Activated CD4-positive, alpha-beta memory T cell treated with anti-CD3 and anti-CD28 coated beads for 36 hours (primary cell): Measurements from ENCODE around the gene POLN. TPM values are rescaled to one million over a fixed set of nuclear protein-coding genes. Genes with fewer than 3 reads are reported as not detected.

Source experiments
- CTCF ChIA-PET: fragments of 350-600 bp; sonication (Branson Sonifier 250); formaldehyde crosslinking; loops from one replicate; lab custom pipeline; 2021; ENCODE audit warnings: antibody characterized with exemption, inconsistent platforms; lab: Charles Lee
- POLR2A ChIA-PET: fragments of 350-600 bp; sonication (Branson Sonifier 250); formaldehyde crosslinking; loops from one replicate; lab custom pipeline; 2021; ENCODE audit warnings: antibody characterized with exemption; lab: Charles Lee
- DNase-seq: peaks from one replicate; pipeline ENCODE4 v3.0.0-alpha.2; 2020
- H3K27ac Mint-ChIP-seq: one replicate; pipeline ENCODE4 v1.8.0; 2021; ENCODE audit warnings: mixed read lengths
- H3K27me3 Mint-ChIP-seq: one replicate; pipeline ENCODE4 v1.8.0; 2021; ENCODE audit warnings: mixed read lengths
- H3K36me3 Mint-ChIP-seq: one replicate; pipeline ENCODE4 v1.8.0; 2021; ENCODE audit warnings: mixed read lengths
- H3K4me1 Mint-ChIP-seq: one replicate; pipeline ENCODE4 v1.8.0; 2021; ENCODE audit warnings: low read depth, mixed read lengths
- H3K4me3 Mint-ChIP-seq: one replicate; pipeline ENCODE4 v1.8.0; 2021; ENCODE audit warnings: mild to moderate bottlenecking, mixed read lengths
- H3K9me3 Mint-ChIP-seq: one replicate; pipeline ENCODE4 v1.8.0; 2021; ENCODE audit warnings: mixed read lengths
- intact Hi-C: fragments of 100-400 bp; cut with micrococcal nuclease; formaldehyde crosslinking; loops from one replicate; pipeline ENCODE4 v1.15.1; 2023
- total RNA-seq, 2 experiments: library from RNA; stranded (reverse); gene quantifications; one replicate each; pipeline ENCODE4 v1.2.3, GENCODE V29; 2021

POLN gene
- total RNA-seq, 2 experiments from 2014 or later = 2.7 to 4.0 TPM

GRCh38 chr4:2049381-2049780 is 192.5 kb downstream of the POLN start:
- intact Hi-C loops = no loop called here
- CTCF ChIA-PET = no interaction called here
- POLR2A ChIA-PET = no interaction called here
- peaks cover 21% of the 10 kb centered on the region for H3K27me3 Mint-ChIP-seq
- no peaks in the 10 kb centered on the region for H3K9me3 Mint-ChIP-seq
- H3K4me3 Mint-ChIP-seq = no peak overlapping the region
- no peaks in the 10 kb centered on the region for H3K4me1 Mint-ChIP-seq
- no peaks in the 10 kb centered on the region for H3K36me3 Mint-ChIP-seq
- no peak for DNase-seq
- no peak overlapping the region for H3K27ac Mint-ChIP-seq

GRCh38 chr4:2048831-2049230 is 193.1 kb downstream of the POLN start:
- intact Hi-C loops = no loop called here
- Mint-ChIP-seq H3K36me3 (no peaks in the 10 kb centered on the region), H3K4me1 (no peaks in the 10 kb centered on the region), H3K27ac (no peak overlapping the region), H3K4me3 (no peak overlapping the region), H3K27me3 (peaks cover 18% of the 10 kb centered on the region), H3K9me3 (no peaks in the 10 kb centered on the region)
- ChIA-PET POLR2A (no interaction called here), CTCF (no interaction called here)
- no peak for DNase-seq

- Mint-ChIP-seq H3K27ac (no peak overlapping the region), H3K4me3 (no peak overlapping the region), H3K36me3 (no peaks in the 10 kb centered on the region), H3K9me3 (no peaks in the 10 kb centered on the region), H3K27me3 (peaks cover 18% of the 10 kb centered on the region), H3K4me1 (peaks cover 1% of the 10 kb centered on the region)
- no peak for DNase-seq
- ChIA-PET POLR2A (no interaction called here), CTCF (no interaction called here)
- intact Hi-C loops = no loop called here
These were observed 193.9 kb downstream of the POLN start for GRCh38 chr4:2047781-2048581.

GRCh38 chr4:2047031-2047660 is 194.8 kb downstream of the POLN start:
- ChIA-PET CTCF (no interaction called here), POLR2A (no interaction called here)
- Mint-ChIP-seq H3K4me1 (peaks cover 4% of the 10 kb centered on the region), H3K27me3 (peaks cover 14% of the 10 kb centered on the region), H3K27ac (no peak overlapping the region), H3K4me3 (no peak overlapping the region), H3K36me3 (no peaks in the 10 kb centered on the region), H3K9me3 (no peaks in the 10 kb centered on the region)
- DNase-seq = no peak
- intact Hi-C loops = no loop called here

- H3K27ac Mint-ChIP-seq = no peak overlapping the region
- H3K4me3 Mint-ChIP-seq = no peak overlapping the region
- no peaks in the 10 kb centered on the region for H3K36me3 Mint-ChIP-seq
- intact Hi-C loops = no loop called here
- no peak for DNase-seq
- H3K27me3 Mint-ChIP-seq = peaks cover 13% of the 10 kb centered on the region
- POLR2A ChIA-PET = no interaction called here
- H3K9me3 Mint-ChIP-seq = no peaks in the 10 kb centered on the region
- peaks cover 4% of the 10 kb centered on the region for H3K4me1 Mint-ChIP-seq
- CTCF ChIA-PET = no interaction called here
These were observed 195.6 kb downstream of the POLN start for GRCh38 chr4:2046031-2046961.

- intact Hi-C loops = no loop called here
- peaks cover 13% of the 10 kb centered on the region for H3K27me3 Mint-ChIP-seq
- H3K27ac Mint-ChIP-seq = no peak overlapping the region
- peaks cover 4% of the 10 kb centered on the region for H3K4me1 Mint-ChIP-seq
- H3K36me3 Mint-ChIP-seq = no peaks in the 10 kb centered on the region
- no peak overlapping the region for H3K4me3 Mint-ChIP-seq
- CTCF ChIA-PET = no interaction called here
- no peaks in the 10 kb centered on the region for H3K9me3 Mint-ChIP-seq
- POLR2A ChIA-PET = no interaction called here
- no peak for DNase-seq
These were observed 196.4 kb downstream of the POLN start for GRCh38 chr4:2045518-2045951.

GRCh38 chr4:2044542-2045517 is 197.1 kb downstream of the POLN start:
- H3K4me1 Mint-ChIP-seq = peaks cover 4% of the 10 kb centered on the region
- intact Hi-C loops = no loop called here
- H3K9me3 Mint-ChIP-seq = no peaks in the 10 kb centered on the region
- DNase-seq = no peak
- H3K27ac Mint-ChIP-seq = no peak overlapping the region
- CTCF ChIA-PET = no interaction called here
- no peaks in the 10 kb centered on the region for H3K36me3 Mint-ChIP-seq
- POLR2A ChIA-PET = no interaction called here
- no peak overlapping the region for H3K4me3 Mint-ChIP-seq
- H3K27me3 Mint-ChIP-seq = peaks cover 17% of the 10 kb centered on the region

- no peak for DNase-seq
- Mint-ChIP-seq H3K27ac (no peak overlapping the region), H3K9me3 (no peaks in the 10 kb centered on the region), H3K27me3 (peaks cover 15% of the 10 kb centered on the region), H3K36me3 (no peaks in the 10 kb centered on the region), H3K4me3 (no peak overlapping the region), H3K4me1 (peaks cover 4% of the 10 kb centered on the region)
- POLR2A ChIA-PET = no interaction called here
- CTCF ChIA-PET = no interaction called here
- intact Hi-C loops = no loop called here
These were observed 197.8 kb downstream of the POLN start for GRCh38 chr4:2044119-2044485.

GRCh38 chr4:2043396-2044118 is 198.4 kb downstream of the POLN start:
- Mint-ChIP-seq H3K4me3 (no peak overlapping the region), H3K27ac (no peak overlapping the region), H3K27me3 (peaks cover 20% of the 10 kb centered on the region), H3K36me3 (no peaks in the 10 kb centered on the region), H3K9me3 (no peaks in the 10 kb centered on the region), H3K4me1 (peaks cover 4% of the 10 kb centered on the region)
- CTCF ChIA-PET = no interaction called here
- no peak for DNase-seq
- intact Hi-C loops = no loop called here
- POLR2A ChIA-PET = no interaction called here

- intact Hi-C loops = no loop called here
- H3K4me3 Mint-ChIP-seq = peak overlapping the region; percentile 63
- CTCF ChIA-PET = no interaction called here
- POLR2A ChIA-PET = no interaction called here
- H3K27me3 Mint-ChIP-seq = peaks cover 20% of the 10 kb centered on the region
- no peaks in the 10 kb centered on the region for H3K36me3 Mint-ChIP-seq
- DNase-seq = no peak
- no peak overlapping the region for H3K27ac Mint-ChIP-seq
- H3K4me1 Mint-ChIP-seq = peaks cover 4% of the 10 kb centered on the region
- no peaks in the 10 kb centered on the region for H3K9me3 Mint-ChIP-seq
These were observed 198.9 kb downstream of the POLN start for GRCh38 chr4:2042947-2043395.
